Measurements from ENCODE around the gene ACAA1. TPM values are rescaled to one million over a fixed set of nuclear protein-coding genes. Genes with fewer than 3 reads are reported as not detected.
A peak's percentile ranks its signal among the peaks of the same experiment; 100 is the strongest.

ACAA1 gene
- total RNA-seq, 1 donor from 2014 or later, result 81.7 TPM

DNA sequence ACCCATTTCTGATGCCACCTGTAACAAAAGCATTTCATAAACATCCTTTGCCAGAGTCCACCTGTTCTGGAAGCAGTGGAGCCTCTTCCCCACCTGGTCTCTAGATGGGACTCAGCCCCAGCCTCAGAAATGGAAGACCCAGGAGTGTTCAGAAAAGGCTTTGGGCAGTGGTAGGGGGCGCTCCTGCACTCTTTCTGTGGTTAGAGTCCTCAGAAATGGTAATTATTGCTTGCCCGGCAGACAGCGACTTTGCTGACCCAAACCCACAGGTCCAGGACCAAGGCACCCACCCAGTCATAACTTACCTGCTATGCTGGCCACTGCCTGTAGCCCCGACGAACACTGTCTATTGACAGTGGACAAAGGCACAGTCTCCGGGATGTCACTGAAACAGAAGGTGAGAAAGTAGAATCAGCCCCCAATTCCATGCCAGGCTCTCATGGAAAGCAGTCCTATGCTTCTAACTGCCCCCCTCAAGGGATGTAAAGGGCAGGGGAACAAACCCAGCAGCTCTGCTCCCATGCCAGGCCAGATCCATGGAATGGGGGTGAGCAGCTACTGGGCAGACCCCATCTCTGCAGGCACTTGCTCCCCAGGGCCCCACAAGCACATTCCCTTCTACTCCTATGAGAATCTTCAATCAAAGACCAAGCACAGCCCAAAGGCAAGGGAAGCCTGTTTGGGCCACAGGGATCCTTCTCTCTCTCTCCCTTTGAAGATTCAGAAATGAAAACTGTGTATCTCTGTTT is 5.1 kb downstream of the ACAA1 start:
- TF ChIP-seq, protein P1, sequence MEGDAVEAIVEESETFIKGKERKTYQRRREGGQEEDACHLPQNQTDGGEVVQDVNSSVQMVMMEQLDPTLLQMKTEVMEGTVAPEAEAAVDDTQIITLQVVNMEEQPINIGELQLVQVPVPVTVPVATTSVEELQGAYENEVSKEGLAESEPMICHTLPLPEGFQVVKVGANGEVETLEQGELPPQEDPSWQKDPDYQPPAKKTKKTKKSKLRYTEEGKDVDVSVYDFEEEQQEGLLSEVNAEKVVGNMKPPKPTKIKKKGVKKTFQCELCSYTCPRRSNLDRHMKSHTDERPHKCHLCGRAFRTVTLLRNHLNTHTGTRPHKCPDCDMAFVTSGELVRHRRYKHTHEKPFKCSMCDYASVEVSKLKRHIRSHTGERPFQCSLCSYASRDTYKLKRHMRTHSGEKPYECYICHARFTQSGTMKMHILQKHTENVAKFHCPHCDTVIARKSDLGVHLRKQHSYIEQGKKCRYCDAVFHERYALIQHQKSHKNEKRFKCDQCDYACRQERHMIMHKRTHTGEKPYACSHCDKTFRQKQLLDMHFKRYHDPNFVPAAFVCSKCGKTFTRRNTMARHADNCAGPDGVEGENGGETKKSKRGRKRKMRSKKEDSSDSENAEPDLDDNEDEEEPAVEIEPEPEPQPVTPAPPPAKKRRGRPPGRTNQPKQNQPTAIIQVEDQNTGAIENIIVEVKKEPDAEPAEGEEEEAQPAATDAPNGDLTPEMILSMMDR (IDR thresholded peaks at IDR 0.05), result peak; percentile 30
- Histone ChIP-seq H3K4me3 (no peak overlapping the region), H3K4me1 (peaks cover 28% of the 10 kb centered on the region), H3K9me3 (no peaks in the 10 kb centered on the region), H3K27me3 (no peaks in the 10 kb centered on the region), H3K36me3 (peaks cover 83% of the 10 kb centered on the region), H3K27ac (no peak overlapping the region)
- intact Hi-C loops (cut with DNase I), result no loop called here
- ATAC-seq, result no peak
- DNase-seq, result peak; percentile 63

DNA sequence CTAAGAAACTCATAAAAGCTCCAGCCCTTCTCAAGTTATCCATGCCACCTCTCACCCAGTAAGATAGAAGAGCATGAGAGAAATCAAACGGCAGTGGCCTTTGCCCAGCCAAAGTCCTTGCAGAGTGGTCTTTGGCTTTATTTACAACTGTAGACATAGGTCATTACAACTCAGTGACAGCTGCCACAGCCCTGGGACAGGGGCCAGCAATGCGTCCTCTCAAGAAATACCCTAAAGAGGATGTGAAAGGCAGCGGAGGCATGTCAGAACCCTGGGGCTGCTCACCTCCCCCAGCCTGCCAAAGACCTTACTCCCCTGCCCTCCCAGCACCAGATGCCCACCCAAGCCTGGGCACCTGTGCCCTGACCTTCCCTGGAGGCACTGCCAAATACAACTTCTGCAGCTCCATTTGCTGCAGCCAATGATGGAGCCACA is 6.3 kb downstream of the ACAA1 start:
- DNase-seq, result no peak
- ATAC-seq, result no peak
- no peak overlapping the region for H3K4me3 ChIP-seq
- no peaks in the 10 kb centered on the region for H3K27me3 ChIP-seq
- peaks cover 95% of the 10 kb centered on the region for H3K36me3 ChIP-seq
- TF ChIP-seq, protein P1 (IDR thresholded peaks at IDR 0.05), result no peak
- H3K9me3 ChIP-seq, result no peaks in the 10 kb centered on the region
- H3K27ac ChIP-seq, result no peak overlapping the region
- intact Hi-C loops (cut with DNase I), result no loop called here
- peaks cover 23% of the 10 kb centered on the region for H3K4me1 ChIP-seq

- TF ChIP-seq, protein P1 (IDR thresholded peaks at IDR 0.05), result no peak
- no peaks in the 10 kb centered on the region for H3K9me3 ChIP-seq
- intact Hi-C loops (cut with DNase I), result no loop called here
- H3K4me3 ChIP-seq, result no peak overlapping the region
- peaks cover 100% of the 10 kb centered on the region for H3K36me3 ChIP-seq
- DNase-seq, result no peak
- peak overlapping the region; percentile 32 for H3K27ac ChIP-seq
- H3K27me3 ChIP-seq, result no peaks in the 10 kb centered on the region
- peaks cover 8% of the 10 kb centered on the region for H3K4me1 ChIP-seq
- no peak for ATAC-seq
Measured at GRCh38 chr3:38129058-38129457, 7.9 kb downstream of the ACAA1 start.

GRCh38 chr3:38128303-38128655 is 8.6 kb downstream of the ACAA1 start:
- Histone ChIP-seq H3K4me3 (no peak overlapping the region), H3K4me1 (peaks cover 8% of the 10 kb centered on the region), H3K27ac (peak overlapping the region; percentile 2), H3K9me3 (no peaks in the 10 kb centered on the region), H3K36me3 (peaks cover 100% of the 10 kb centered on the region), H3K27me3 (no peaks in the 10 kb centered on the region)
- no peak for ATAC-seq
- DNase-seq, result no peak
- TF ChIP-seq, protein P1 (IDR thresholded peaks at IDR 0.05), result no peak
- intact Hi-C loops (cut with DNase I), result no loop called here

GRCh38 chr3:38127611-38128302 is 9.2 kb downstream of the ACAA1 start:
- H3K4me3 ChIP-seq, result no peak overlapping the region
- H3K9me3 ChIP-seq, result no peaks in the 10 kb centered on the region
- intact Hi-C loops (cut with DNase I), result no loop called here
- ATAC-seq (peak; percentile 80), DNase-seq (peak; percentile 77)
- H3K27me3 ChIP-seq, result no peaks in the 10 kb centered on the region
- peaks cover 100% of the 10 kb centered on the region for H3K36me3 ChIP-seq
- H3K27ac ChIP-seq, result peak overlapping the region; percentile 2
- peaks cover 8% of the 10 kb centered on the region for H3K4me1 ChIP-seq
- TF ChIP-seq, protein P1 (IDR thresholded peaks at IDR 0.05), result no peak
